Thoracic aorta (tissue), 2 donors: ENCODE results near the gene RRP36. TPM values are rescaled to one million over a fixed set of nuclear protein-coding genes. Genes with fewer than 3 reads are reported as not detected.

Experiments
- ATAC-seq: fragments of 150-250 bp; one replicate; pipeline ENCODE4 v1.8.0; 2017; ENCODE audit warnings: low read depth; ENCODE audit not compliant: insufficient number of reproducible peaks, low FRiP score
- DNase-seq: peaks from one replicate; pipeline ENCODE4 v3.0.0-alpha.2; 2020; ENCODE audit warnings: low spot score
- H3K27ac ChIP-seq, 2 donors: fragments of 200-600 bp; sonication (generic); 1 replicate in 1 of 2; 2 replicates in 1 of 2; pipeline ENCODE4 v1.5.1; 2016; ENCODE audit warnings: mild to moderate bottlenecking in 2 of 2, moderate library complexity in 2 of 2
- H3K27me3 ChIP-seq: fragments of 200-600 bp; sonication (generic); replicated peaks from 2 replicates; pipeline ENCODE4 v1.6.0; 2016; ENCODE audit warnings: mild to moderate bottlenecking; ENCODE audit not compliant: insufficient read depth
- H3K36me3 ChIP-seq: fragments of 200-600 bp; sonication (generic); one replicate; pipeline ENCODE4 v1.5.1; 2016
- H3K4me1 ChIP-seq, 2 donors: fragments of 200-600 bp; sonication (generic); 1 replicate in 1 of 2; 2 replicates in 1 of 2; pipeline versions ENCODE4 v1.5.1 to v1.6.0; 2016; ENCODE audit warnings: low read depth in 2 of 2, mild to moderate bottlenecking in 1 of 2; ENCODE audit not compliant: control insufficient read depth in 1 of 2
- H3K4me3 ChIP-seq: fragments of 200-600 bp; sonication (generic); 2 replicates; pipeline ENCODE4 v1.5.1; 2016; ENCODE audit warnings: mild to moderate bottlenecking
- H3K9me3 ChIP-seq: fragments of 200-600 bp; sonication (generic); 2 replicates; pipeline ENCODE4 v1.5.1; 2016
- CTCF ChIP-seq: fragments of 200-600 bp; sonication (generic); IDR thresholded peaks from one replicate; pipeline ENCODE4 v1.5.1; 2019; ENCODE audit warnings: antibody characterized with exemption
- total RNA-seq, 2 donors: library from RNA; depleted of rRNA; stranded (reverse); fragments of >200 nt; gene quantifications; one replicate each; pipeline versions ENCODE4 v1.1.0 to v1.2.3, GENCODE V29; 2016

RRP36 gene
- total RNA-seq, 2 donors from 2014 or later = 61.6 to 76.2 TPM

GRCh38 chr6:43020847-43021246 is 576 bp upstream of the RRP36 start:
- ATAC-seq (no peak), DNase-seq (no peak)
- Histone ChIP-seq H3K9me3 (no peaks in the 10 kb centered on the region), H3K36me3 (peaks cover 34% of the 10 kb centered on the region), H3K27ac (peak overlapping the region; percentile 81 to 90), H3K27me3 (no peaks in the 10 kb centered on the region), H3K4me3 (peak overlapping the region; percentile 92), H3K4me1 (peaks cover 25 to 53% of the 10 kb centered on the region in 2 donors)
- TF ChIP-seq CTCF = no peak

GRCh38 chr6:43024436-43024835 is 3.0 kb downstream of the RRP36 start:
- Histone ChIP-seq H3K27ac (no peak overlapping the region), H3K27me3 (no peaks in the 10 kb centered on the region), H3K36me3 (peaks cover 46% of the 10 kb centered on the region), H3K4me3 (no peak overlapping the region), H3K9me3 (no peaks in the 10 kb centered on the region), H3K4me1 (peaks cover 13 to 33% of the 10 kb centered on the region in 2 donors)
- no peak for TF ChIP-seq CTCF
- no peak for DNase-seq
- ATAC-seq = no peak

- DNase-seq (no peak), ATAC-seq (no peak)
- Histone ChIP-seq H3K36me3 (peaks cover 53% of the 10 kb centered on the region), H3K27me3 (no peaks in the 10 kb centered on the region), H3K4me1 (peaks cover 9 to 23% of the 10 kb centered on the region in 2 donors), H3K27ac (no peak overlapping the region), H3K4me3 (no peak overlapping the region), H3K9me3 (no peaks in the 10 kb centered on the region)
- TF ChIP-seq CTCF = no peak
These were observed 4.9 kb downstream of the RRP36 start for GRCh38 chr6:43026365-43026764.

- Histone ChIP-seq H3K36me3 (peaks cover 53% of the 10 kb centered on the region), H3K9me3 (no peaks in the 10 kb centered on the region)
- no peak for TF ChIP-seq CTCF
These were observed 7.7 kb downstream of the RRP36 start for GRCh38 chr6:43029120-43029519.

GRCh38 chr6:43032326-43032725 is 10.9 kb downstream of the RRP36 start:
- no peak for DNase-seq
- no peaks in the 10 kb centered on the region for H3K9me3 ChIP-seq
- no peak overlapping the region for H3K4me3 ChIP-seq
- H3K4me1 ChIP-seq = no peaks in the 10 kb centered on the region
- no peak for TF ChIP-seq CTCF
- no peaks in the 10 kb centered on the region for H3K27me3 ChIP-seq
- no peak for ATAC-seq
- peaks cover 37% of the 10 kb centered on the region for H3K36me3 ChIP-seq
- H3K27ac ChIP-seq = no peak overlapping the region

More at GRCh38 chr6:43029120-43029519, 7.7 kb downstream of the RRP36 start:
- Histone ChIP-seq H3K27me3 (no peaks in the 10 kb centered on the region), H3K4me3 (no peak overlapping the region), H3K27ac (no peak overlapping the region), H3K4me1 (peaks cover 0 to 3% of the 10 kb centered on the region in 2 donors)
- ATAC-seq (no peak), DNase-seq (no peak)
